ENCODE measurements around the gene CTNNBL1.

CTNNBL1 gene

GRCh38 chr20:37888641-37889040 is 194.8 kb downstream of the CTNNBL1 start:
- DNase-seq (ENCODE audit: low read depth), result no peak
- TF ChIP-seq MYC (IDR thresholded peaks at IDR 0.05; ENCODE audit: low read depth, low read length), result no peak
- no peak for TF ChIP-seq MAX (IDR thresholded peaks at IDR 0.05; ENCODE audit: low read depth, low read length)
- no peak for TF ChIP-seq CTCF (IDR thresholded peaks at IDR 0.05; ENCODE audit: low read depth, low read length)
- TF ChIP-seq POLR2A (IDR thresholded peaks at IDR 0.05; ENCODE audit: extremely low read depth, insufficient read length), result no peak
- H3K4me3 ChIP-seq (ENCODE audit: low read depth, low read length), result no peak overlapping the region

GRCh38 chr20:37890108-37890507 is 196.3 kb downstream of the CTNNBL1 start:
- DNase-seq (ENCODE audit: low read depth), result no peak
- TF ChIP-seq CTCF (IDR thresholded peaks at IDR 0.05; ENCODE audit: low read depth, low read length) (no peak), MAX (IDR thresholded peaks at IDR 0.05; ENCODE audit: low read depth, low read length) (no peak), POLR2A (IDR thresholded peaks at IDR 0.05; ENCODE audit: extremely low read depth, insufficient read length) (no peak), MYC (IDR thresholded peaks at IDR 0.05; ENCODE audit: low read depth, low read length) (no peak)
- H3K4me3 ChIP-seq (ENCODE audit: low read depth, low read length), result no peak overlapping the region

- TF ChIP-seq CTCF (IDR thresholded peaks at IDR 0.05; ENCODE audit: low read depth, low read length) (no peak), MYC (IDR thresholded peaks at IDR 0.05; ENCODE audit: low read depth, low read length) (no peak), POLR2A (IDR thresholded peaks at IDR 0.05; ENCODE audit: extremely low read depth, insufficient read length) (no peak), MAX (IDR thresholded peaks at IDR 0.05; ENCODE audit: low read depth, low read length) (no peak)
- DNase-seq (ENCODE audit: low read depth), result no peak
- no peak overlapping the region for H3K4me3 ChIP-seq (ENCODE audit: low read depth, low read length)
These were observed 196.8 kb downstream of the CTNNBL1 start for GRCh38 chr20:37890643-37891042.

- DNase-seq (ENCODE audit: low read depth), result no peak
- no peak overlapping the region for H3K4me3 ChIP-seq (ENCODE audit: low read depth, low read length)
- no peak for TF ChIP-seq CTCF (IDR thresholded peaks at IDR 0.05; ENCODE audit: low read depth, low read length)
- TF ChIP-seq POLR2A (IDR thresholded peaks at IDR 0.05; ENCODE audit: extremely low read depth, insufficient read length), result no peak
- TF ChIP-seq MYC (IDR thresholded peaks at IDR 0.05; ENCODE audit: low read depth, low read length), result no peak
- no peak for TF ChIP-seq MAX (IDR thresholded peaks at IDR 0.05; ENCODE audit: low read depth, low read length)
These were observed 198.2 kb downstream of the CTNNBL1 start for GRCh38 chr20:37892001-37892400.

- TF ChIP-seq CTCF (IDR thresholded peaks at IDR 0.05; ENCODE audit: low read depth, low read length) (no peak), MAX (IDR thresholded peaks at IDR 0.05; ENCODE audit: low read depth, low read length) (no peak), MYC (IDR thresholded peaks at IDR 0.05; ENCODE audit: low read depth, low read length) (no peak), POLR2A (IDR thresholded peaks at IDR 0.05; ENCODE audit: extremely low read depth, insufficient read length) (no peak)
- no peak for DNase-seq (ENCODE audit: low read depth)
- H3K4me3 ChIP-seq (ENCODE audit: low read depth, low read length), result no peak overlapping the region
These were observed 199.9 kb downstream of the CTNNBL1 start for GRCh38 chr20:37893566-37894241.

Data from NB4 (cell line).